IPS-15b (cell line): ENCODE measurements around the gene GRIP2.

Experiments used
- H3K27me3 ChIP-seq: one replicate; pipeline ENCODE4 v1.6.1; 2013; ENCODE audit warnings: low read length; ENCODE audit not compliant: control insufficient read depth, insufficient read depth
- H3K36me3 ChIP-seq: one replicate; pipeline ENCODE4 v1.6.1; 2013; ENCODE audit warnings: low read length; ENCODE audit not compliant: control insufficient read depth, insufficient read depth
- H3K4me1 ChIP-seq: one replicate; pipeline ENCODE4 v1.6.1; 2013; ENCODE audit warnings: mild to moderate bottlenecking, low read length; ENCODE audit not compliant: control insufficient read depth, insufficient read depth
- H3K4me3 ChIP-seq: one replicate; pipeline ENCODE4 v1.5.1; 2013; ENCODE audit warnings: low read depth, low read length
- H3K9ac ChIP-seq: one replicate; pipeline ENCODE4 v1.6.1; 2013; ENCODE audit warnings: low read depth, mild to moderate bottlenecking, low read length
- H3K9me3 ChIP-seq: one replicate; pipeline ENCODE4 v1.6.1; 2013; ENCODE audit warnings: mild to moderate bottlenecking, low read length; ENCODE audit not compliant: control insufficient read depth, insufficient read depth

GRIP2 gene

DNA sequence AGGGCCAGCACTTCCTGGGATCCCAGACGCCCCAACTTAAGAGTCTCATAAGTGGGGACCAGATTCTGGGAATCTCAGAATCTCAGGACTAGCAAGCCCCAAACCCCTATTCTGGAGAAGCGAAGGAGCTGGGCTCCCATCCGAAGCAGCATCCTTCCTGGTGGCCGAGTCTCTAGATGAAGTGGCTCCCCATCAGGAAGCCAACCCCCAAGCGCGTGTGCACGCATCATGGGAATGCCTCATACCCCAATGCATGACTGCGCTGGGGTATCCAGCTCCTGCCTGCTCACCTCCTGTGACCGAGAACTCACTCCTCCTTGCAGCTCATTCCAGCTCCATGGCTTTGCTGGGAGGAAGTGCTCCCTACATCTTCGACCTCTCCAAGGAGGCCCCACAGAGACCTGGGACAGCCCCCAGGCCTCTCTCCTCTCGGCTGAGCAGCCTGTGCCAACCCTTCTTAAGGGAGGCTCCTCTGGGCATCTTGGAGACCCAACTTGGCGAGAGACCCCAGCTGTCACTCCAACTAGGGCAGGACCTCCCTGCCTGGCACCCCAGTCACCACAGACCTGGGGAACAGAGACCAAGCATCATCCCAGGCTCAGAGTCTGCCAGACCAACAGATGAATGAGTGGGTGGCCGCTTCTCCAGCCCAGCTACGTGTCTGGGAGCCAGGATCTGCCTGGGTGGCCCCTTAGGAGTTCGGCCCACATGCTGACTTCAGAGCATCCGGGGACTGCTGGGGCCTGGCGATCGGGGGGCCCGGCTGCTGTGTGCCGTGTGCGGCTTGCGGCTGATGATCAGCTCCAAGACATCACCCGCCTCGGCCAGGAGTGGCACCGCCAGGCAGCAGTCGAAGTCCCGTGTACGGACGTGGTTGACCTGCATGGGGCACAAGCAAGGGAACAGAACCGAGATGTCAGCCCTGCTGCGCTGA lies 46.9 kb downstream of the GRIP2 start:
- H3K4me1 ChIP-seq = no peaks in the 10 kb centered on the region
- no peaks in the 10 kb centered on the region for H3K9me3 ChIP-seq
- peaks cover 10% of the 10 kb centered on the region for H3K36me3 ChIP-seq
- H3K9ac ChIP-seq = no peak overlapping the region
- no peak overlapping the region for H3K4me3 ChIP-seq
- H3K27me3 ChIP-seq = no peaks in the 10 kb centered on the region

DNA sequence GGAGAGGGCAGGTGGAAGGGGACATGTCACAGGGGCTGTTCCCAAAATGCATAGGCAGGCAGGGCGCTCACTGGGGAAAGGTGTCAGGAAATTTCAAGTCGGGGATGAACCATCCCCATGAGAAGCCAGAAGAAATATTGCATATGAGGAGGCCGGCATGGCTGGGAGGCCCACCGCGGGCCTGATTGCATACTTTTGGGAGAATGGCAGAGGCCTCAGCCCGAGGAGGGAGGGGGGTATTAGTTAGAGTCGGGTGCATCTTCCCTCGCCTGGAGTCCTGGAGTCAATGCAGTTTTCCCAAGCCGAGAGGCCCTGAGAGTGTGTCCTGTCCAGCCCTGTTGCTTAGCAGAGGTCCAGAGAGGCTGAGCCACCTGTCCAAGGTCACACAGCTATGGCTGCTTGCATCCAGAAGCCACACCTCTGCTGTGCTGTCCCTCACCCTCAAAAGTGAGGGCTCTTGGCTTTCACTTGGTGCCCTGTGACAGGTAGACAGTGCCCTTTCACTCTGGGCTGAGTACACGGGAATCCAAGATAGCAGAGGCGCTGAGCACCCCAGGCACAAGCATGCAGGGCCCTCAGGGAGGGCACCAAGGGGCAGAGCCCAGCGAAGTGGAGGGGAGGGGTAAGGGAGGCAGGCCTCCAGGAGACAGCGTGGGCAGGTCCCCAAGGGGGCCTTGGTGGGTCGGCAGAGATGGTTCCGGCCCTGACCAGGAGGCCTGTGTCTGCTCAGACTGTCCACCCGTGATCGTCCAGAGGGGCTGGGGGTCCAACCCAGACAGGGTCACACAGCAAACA lies 48.5 kb downstream of the GRIP2 start:
- Histone ChIP-seq H3K9ac (no peak overlapping the region), H3K4me1 (no peaks in the 10 kb centered on the region), H3K4me3 (no peak overlapping the region), H3K27me3 (no peaks in the 10 kb centered on the region), H3K9me3 (no peaks in the 10 kb centered on the region), H3K36me3 (peaks cover 12% of the 10 kb centered on the region)

DNA sequence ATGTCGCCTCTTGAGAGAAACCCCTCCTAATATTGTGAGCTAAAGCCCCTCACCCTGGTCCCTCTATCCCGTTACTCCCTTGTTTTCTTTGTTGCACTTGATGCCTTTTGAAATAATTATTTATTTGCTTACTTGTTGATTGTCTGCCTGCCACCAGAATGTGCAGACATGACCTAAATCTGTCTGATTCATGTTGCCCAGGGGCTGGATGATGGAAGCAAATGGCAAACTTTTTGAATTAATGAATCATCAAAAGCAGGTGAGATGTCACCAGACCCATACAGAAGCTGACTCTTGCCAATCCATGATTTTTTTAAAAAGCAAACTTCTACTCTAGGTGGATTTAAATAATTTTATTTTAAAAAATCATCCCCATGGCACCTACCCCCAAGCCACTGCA lies 49.3 kb downstream of the GRIP2 start:
- no peaks in the 10 kb centered on the region for H3K27me3 ChIP-seq
- H3K4me1 ChIP-seq = no peaks in the 10 kb centered on the region
- H3K9ac ChIP-seq = no peak overlapping the region
- H3K4me3 ChIP-seq = no peak overlapping the region
- no peaks in the 10 kb centered on the region for H3K9me3 ChIP-seq
- H3K36me3 ChIP-seq = peaks cover 12% of the 10 kb centered on the region

DNA sequence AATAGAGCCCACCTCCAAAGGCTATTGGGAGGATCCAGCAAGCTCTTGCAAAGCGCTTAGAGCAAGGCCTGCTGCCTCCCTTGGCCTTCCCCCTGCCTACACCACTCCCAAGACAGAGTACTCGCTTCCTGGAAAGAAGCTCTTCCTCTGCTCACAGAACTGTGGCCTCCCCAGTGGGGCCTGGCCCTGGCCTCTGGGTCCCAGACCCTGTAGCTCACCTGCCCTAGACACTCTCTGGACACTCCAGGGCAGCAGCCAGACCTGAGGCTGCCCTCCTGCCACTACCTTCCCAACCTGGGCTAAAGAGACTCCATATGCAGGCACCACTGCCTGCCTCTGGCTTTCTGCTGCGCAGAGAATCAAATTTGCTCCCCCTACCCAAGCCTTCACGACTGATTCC lies 49.9 kb downstream of the GRIP2 start:
- H3K4me1 ChIP-seq = no peaks in the 10 kb centered on the region
- no peak overlapping the region for H3K9ac ChIP-seq
- peaks cover 12% of the 10 kb centered on the region for H3K36me3 ChIP-seq
- no peaks in the 10 kb centered on the region for H3K9me3 ChIP-seq
- no peaks in the 10 kb centered on the region for H3K27me3 ChIP-seq
- no peak overlapping the region for H3K4me3 ChIP-seq

DNA sequence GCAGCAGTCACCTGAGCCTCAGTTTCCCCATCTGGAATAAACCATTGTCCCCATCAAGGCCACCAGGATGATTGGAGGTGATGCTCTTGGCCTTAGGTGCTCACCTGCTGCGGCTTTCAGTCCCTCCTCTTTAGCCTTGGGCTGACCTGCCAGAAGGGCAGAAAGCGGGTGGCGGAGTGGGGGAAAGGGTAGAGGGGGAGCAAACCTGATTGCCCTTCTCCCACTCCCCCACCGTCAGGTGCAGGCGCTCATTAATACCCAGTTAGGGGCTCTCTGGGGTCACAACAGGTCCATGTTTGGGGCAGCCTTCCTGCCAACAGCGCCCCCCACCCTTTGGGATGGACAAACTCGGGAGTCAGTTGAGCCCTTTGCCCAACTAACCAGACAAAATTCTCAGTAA lies 50.5 kb downstream of the GRIP2 start:
- Histone ChIP-seq H3K36me3 (peaks cover 12% of the 10 kb centered on the region), H3K4me1 (no peaks in the 10 kb centered on the region), H3K9me3 (no peaks in the 10 kb centered on the region), H3K27me3 (no peaks in the 10 kb centered on the region), H3K9ac (no peak overlapping the region), H3K4me3 (no peak overlapping the region)

DNA sequence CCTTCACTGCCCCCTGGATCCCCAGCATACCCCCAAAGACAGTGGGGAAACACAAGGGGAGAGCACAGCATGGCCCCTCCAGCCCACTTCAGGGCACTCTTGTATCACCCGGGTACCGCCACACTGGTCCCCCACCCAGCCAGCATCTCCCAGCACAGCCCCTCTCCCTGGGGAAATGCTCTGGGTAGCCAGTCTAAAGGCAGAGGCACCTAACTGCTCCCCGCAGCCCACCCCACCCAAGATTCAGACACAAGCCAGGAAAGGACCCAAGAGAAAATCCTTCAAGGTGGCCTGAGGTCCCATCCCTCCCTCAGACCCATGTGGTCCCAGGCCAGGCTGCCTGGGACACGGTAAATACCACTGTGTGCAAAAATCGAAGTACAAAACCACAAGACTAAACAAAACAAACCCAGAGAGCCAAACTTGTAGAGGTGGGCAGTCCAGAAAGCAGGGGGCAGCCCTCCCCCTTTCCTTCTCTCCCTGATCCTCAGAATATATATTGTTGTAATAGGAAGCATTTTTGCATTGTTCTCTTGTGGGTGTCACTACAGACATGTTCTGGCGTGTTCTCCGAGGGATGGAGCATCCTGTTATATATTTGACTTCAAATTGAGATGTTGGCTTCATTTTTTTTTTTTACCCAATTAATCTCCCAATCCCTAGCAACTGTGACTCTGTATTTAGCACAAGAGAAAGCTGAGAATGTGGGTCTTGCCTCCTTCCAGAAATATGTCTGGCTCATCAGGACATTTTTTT lies 51.7 kb downstream of the GRIP2 start:
- H3K9me3 ChIP-seq = no peaks in the 10 kb centered on the region
- peaks cover 12% of the 10 kb centered on the region for H3K36me3 ChIP-seq
- H3K9ac ChIP-seq = no peak overlapping the region
- no peaks in the 10 kb centered on the region for H3K27me3 ChIP-seq
- no peak overlapping the region for H3K4me3 ChIP-seq
- H3K4me1 ChIP-seq = no peaks in the 10 kb centered on the region

DNA sequence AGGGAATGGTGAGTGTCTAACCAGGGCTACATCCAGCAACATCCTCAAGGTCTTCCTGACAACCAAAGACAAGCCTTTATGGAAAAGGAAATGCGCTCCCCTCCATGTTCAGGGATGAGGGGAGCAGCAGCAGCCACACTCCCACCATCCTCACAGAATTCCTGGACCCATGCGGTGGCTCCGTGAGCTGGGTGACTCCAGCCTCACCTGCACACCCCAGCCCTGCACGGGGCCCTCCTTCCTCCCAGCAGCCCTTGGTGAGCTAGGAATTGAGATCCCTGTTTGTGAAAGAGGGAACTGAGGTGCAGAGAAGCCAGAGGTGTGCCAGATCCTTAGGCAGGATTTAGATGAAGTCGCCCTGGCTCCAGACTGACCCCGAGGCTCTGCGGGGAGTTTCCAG lies 52.3 kb downstream of the GRIP2 start:
- peaks cover 14% of the 10 kb centered on the region for H3K36me3 ChIP-seq
- H3K9me3 ChIP-seq = no peaks in the 10 kb centered on the region
- H3K4me3 ChIP-seq = no peak overlapping the region
- H3K9ac ChIP-seq = no peak overlapping the region
- H3K4me1 ChIP-seq = no peaks in the 10 kb centered on the region
- H3K27me3 ChIP-seq = no peaks in the 10 kb centered on the region

DNA sequence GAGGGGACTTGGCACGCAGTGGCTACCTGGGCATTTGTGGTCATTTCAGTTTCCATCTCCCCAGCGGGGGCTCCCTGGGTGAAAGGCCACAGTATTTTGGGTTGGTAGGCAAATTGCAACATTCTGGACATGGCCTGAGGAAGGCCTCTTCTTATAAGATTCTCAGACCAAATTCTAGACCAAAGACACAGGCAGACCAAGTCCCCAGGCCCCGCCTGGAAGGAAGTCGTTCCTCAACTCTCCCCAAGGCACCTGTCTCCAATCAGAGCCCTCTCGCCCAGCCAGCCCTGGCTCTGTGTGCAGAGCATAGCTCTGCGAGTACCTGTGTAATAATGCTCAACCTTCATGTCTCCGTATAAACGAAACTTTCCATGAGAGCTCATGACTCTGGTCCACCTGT lies 53.1 kb downstream of the GRIP2 start:
- H3K4me3 ChIP-seq = no peak overlapping the region
- no peaks in the 10 kb centered on the region for H3K9me3 ChIP-seq
- H3K27me3 ChIP-seq = no peaks in the 10 kb centered on the region
- H3K9ac ChIP-seq = no peak overlapping the region
- H3K36me3 ChIP-seq = peaks cover 18% of the 10 kb centered on the region
- no peaks in the 10 kb centered on the region for H3K4me1 ChIP-seq

DNA sequence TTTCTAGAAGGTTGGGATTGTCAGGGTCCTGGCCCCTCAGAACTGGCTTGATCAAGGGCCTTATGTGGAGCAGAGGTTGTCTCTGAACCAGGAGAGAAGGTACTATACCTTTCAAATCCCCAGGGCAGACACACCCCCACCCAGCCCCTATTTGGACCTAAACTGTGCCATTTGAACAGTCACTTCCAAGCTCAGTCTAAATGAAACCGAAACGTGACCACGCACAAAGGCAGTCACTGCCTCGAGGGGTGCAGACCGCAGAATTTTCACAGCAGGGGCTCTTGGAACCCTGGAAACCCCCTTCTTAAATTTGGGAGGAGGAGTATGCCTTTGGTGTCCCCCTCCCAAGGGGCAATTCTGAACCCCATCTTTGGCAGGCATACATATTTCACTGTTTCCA lies 53.7 kb downstream of the GRIP2 start:
- Histone ChIP-seq H3K4me1 (no peaks in the 10 kb centered on the region), H3K36me3 (peaks cover 24% of the 10 kb centered on the region), H3K27me3 (no peaks in the 10 kb centered on the region), H3K4me3 (no peak overlapping the region), H3K9ac (no peak overlapping the region), H3K9me3 (no peaks in the 10 kb centered on the region)

DNA sequence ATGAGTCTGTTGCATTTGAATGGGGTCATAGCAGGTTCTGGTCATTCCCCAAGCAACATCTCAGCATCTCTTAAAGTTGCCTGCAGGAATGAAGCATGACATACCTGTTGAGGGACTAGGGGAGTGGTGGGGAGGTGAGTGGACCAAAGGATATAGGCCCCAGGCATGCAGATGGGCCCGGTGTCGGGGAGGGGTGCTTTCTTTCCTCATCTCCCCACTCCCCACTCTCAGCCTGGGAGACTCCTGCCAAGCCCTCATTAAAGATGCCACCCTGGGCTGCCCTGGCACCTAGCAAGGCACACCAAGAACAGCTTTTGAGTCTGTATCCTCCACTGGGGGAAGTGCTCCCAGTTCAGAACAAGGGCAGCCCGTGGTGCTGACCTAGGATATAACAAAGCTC lies 54.2 kb downstream of the GRIP2 start:
- H3K36me3 ChIP-seq = peaks cover 27% of the 10 kb centered on the region
- no peaks in the 10 kb centered on the region for H3K9me3 ChIP-seq
- H3K27me3 ChIP-seq = no peaks in the 10 kb centered on the region
- no peak overlapping the region for H3K4me3 ChIP-seq
- no peak overlapping the region for H3K9ac ChIP-seq
- no peaks in the 10 kb centered on the region for H3K4me1 ChIP-seq

DNA sequence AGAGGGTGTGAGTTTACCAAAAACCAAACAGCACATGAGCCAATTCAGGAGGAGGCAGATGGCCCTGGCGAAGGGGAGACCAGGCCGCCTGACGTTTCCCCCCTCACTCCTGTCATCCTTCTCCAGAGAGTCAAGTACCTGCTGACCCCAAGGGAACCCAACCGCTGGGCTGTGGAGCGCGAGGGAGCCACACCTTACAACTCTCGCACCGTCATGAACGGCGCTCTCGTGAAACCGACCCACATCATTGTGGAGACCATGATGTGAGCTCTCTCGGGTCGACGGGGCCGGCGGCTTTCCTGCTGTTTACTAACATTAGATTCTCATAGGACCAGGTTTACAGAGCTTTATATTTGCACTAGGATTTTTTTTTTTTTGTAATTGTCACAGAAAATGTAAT lies 55.4 kb downstream of the GRIP2 start:
- peaks cover 34% of the 10 kb centered on the region for H3K36me3 ChIP-seq
- H3K4me3 ChIP-seq = no peak overlapping the region
- H3K27me3 ChIP-seq = no peaks in the 10 kb centered on the region
- no peaks in the 10 kb centered on the region for H3K9me3 ChIP-seq
- no peaks in the 10 kb centered on the region for H3K4me1 ChIP-seq
- H3K9ac ChIP-seq = no peak overlapping the region
